PFSK-1 (cell line): ENCODE data around the gene CPT1A.

Source experiments
- FOXP2 ChIP-seq: optimal IDR thresholded peaks from 2 replicates; pipeline ENCODE3; 2011; ENCODE audit warnings: borderline replicate concordance, control low read depth, inconsistent platforms; ENCODE audit not compliant: insufficient read depth; ENCODE audit errors: extremely low read length, extremely low read depth
- POLR2AphosphoS5 ChIP-seq: IDR thresholded peaks from 2 replicates; pipeline ENCODE4 v1.6.1; 2012; ENCODE audit warnings: low read depth, mild to moderate bottlenecking, control low read depth, low read length, moderate library complexity

DNA sequence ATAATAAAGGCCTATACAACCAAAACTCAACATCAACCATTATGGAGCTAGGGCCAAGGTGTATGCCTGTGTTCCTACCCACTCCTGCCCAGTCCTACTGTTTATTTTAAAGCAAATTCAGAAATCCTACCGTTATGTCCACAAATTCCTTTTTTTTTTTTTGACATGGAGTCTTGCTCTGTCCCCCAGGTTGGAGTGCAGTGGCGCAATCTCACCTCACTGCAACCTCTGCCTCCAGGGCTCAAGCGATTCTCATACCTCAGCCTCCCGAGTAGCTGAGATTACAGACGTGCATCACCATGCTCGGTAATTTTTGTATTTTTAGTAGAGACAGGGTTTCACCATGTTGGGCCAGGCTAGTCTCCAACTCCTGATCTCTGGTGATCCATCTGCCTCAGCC is 3.1 kb upstream of the CPT1A start:
- no peak for TF ChIP-seq POLR2AphosphoS5
- TF ChIP-seq FOXP2: no peak
